ENCODE measurements around the gene TBC1D22B. TPM values are rescaled to one million over a fixed set of nuclear protein-coding genes. Genes with fewer than 3 reads are reported as not detected.

Gene TBC1D22B
- total RNA-seq, 1 donor from 2014 or later, result 8.8 TPM

GRCh38 chr6:37244430-37245310, 12.9 kb upstream of the TBC1D22B start:
- peak; percentile 100 for DNase-seq (ENCODE audit: low read depth)
- no peak for TF ChIP-seq CTCF (conservative IDR thresholded peaks at IDR 0.05; ENCODE audit: low read depth, low read length)
- H3K4me3 ChIP-seq (ENCODE audit: low read depth, low read length), result no peak overlapping the region

GRCh38 chr6:37251211-37251780, 6.3 kb upstream of the TBC1D22B start:
- DNase-seq (ENCODE audit: low read depth), result no peak
- no peak overlapping the region for H3K4me3 ChIP-seq (ENCODE audit: low read depth, low read length)
- TF ChIP-seq CTCF (conservative IDR thresholded peaks at IDR 0.05; ENCODE audit: low read depth, low read length), result no peak

GRCh38 chr6:37253486-37254007, 4.0 kb upstream of the TBC1D22B start:
- no peak for DNase-seq (ENCODE audit: low read depth)
- no peak for TF ChIP-seq CTCF (conservative IDR thresholded peaks at IDR 0.05; ENCODE audit: low read depth, low read length)
- no peak overlapping the region for H3K4me3 ChIP-seq (ENCODE audit: low read depth, low read length)

GRCh38 chr6:37254881-37255280, 2.7 kb upstream of the TBC1D22B start:
- H3K4me3 ChIP-seq (ENCODE audit: low read depth, low read length), result no peak overlapping the region
- no peak for DNase-seq (ENCODE audit: low read depth)
- TF ChIP-seq CTCF (conservative IDR thresholded peaks at IDR 0.05; ENCODE audit: low read depth, low read length), result no peak

DNA sequence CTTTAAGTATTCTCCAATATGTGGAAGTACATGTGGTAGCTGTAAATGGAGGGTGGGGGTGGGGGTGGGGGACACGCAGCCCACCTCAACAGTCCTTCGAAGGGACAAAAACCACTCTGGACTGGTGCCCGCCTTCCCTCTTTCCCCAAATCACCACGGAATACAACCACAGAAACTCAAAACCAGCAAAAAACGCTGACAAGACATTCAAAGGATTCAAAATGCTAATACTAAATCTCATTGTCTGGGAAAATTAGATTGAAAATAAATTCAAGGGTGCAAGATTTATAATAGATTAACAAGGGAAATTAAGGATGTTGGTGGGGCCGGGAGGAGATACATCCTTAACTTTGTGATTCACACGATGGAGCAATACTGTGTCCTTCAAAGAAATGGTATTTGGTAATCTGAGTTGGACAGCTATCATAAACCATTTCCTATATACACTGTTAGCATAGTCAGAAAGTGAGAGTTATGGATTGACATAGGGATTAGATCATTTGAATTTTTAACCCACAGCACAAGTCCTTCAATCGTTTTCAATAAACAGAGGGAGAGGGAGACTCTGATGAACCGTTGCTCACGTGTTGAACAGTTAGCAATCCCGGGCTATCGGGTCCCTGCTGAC, 766 bp upstream of the TBC1D22B start:
- peak overlapping the region; percentile 98 for H3K4me3 ChIP-seq (ENCODE audit: low read depth, low read length)
- no peak for TF ChIP-seq CTCF (conservative IDR thresholded peaks at IDR 0.05; ENCODE audit: low read depth, low read length)
- DNase-seq (ENCODE audit: low read depth), result no peak

GRCh38 chr6:37257320-37257633, 295 bp upstream of the TBC1D22B start:
- TF ChIP-seq CTCF (conservative IDR thresholded peaks at IDR 0.05; ENCODE audit: low read depth, low read length), result no peak
- no peak for DNase-seq (ENCODE audit: low read depth)
- peak overlapping the region; percentile 98 for H3K4me3 ChIP-seq (ENCODE audit: low read depth, low read length)

All from epithelial cell of proximal tubule (primary cell).